ENCODE results near the gene TRAM2. TPM values are rescaled to one million over a fixed set of nuclear protein-coding genes. Genes with fewer than 3 reads are reported as not detected.

The TRAM2 gene
- total RNA-seq, 1 experiment from 2014 or later: 13.4 TPM

GRCh38 chr6:52457096-52457495 is 119.8 kb downstream of the TRAM2 start:
- Mint-ChIP-seq H3K36me3 (no peaks in the 10 kb centered on the region), H3K4me1 (peaks cover 8% of the 10 kb centered on the region), H3K27me3 (ENCODE audit: low read depth) (no peaks in the 10 kb centered on the region), H3K27ac (no peak overlapping the region), H3K4me3 (no peak overlapping the region), H3K9me3 (peaks cover 10% of the 10 kb centered on the region)
- CTCF ChIA-PET: no interaction called here
- POLR2A ChIA-PET: no interaction called here
- no peak for ATAC-seq
- DNase-seq (ENCODE audit: low spot score): no peak
- TF ChIP-seq SMAD4 (CRISPR knock-in tag; IDR thresholded peaks at IDR 0.05) (no peak), ZNF532 (CRISPR knock-in tag; IDR thresholded peaks at IDR 0.05; ENCODE audit: borderline replicate concordance) (no peak), ZNF396 (CRISPR knock-in tag; IDR thresholded peaks at IDR 0.05; ENCODE audit: borderline replicate concordance) (no peak), FOXP1 (CRISPR knock-in tag; IDR thresholded peaks at IDR 0.05; ENCODE audit: borderline replicate concordance) (no peak), EMX1 (CRISPR knock-in tag; IDR thresholded peaks at IDR 0.05) (no peak), ZNF138 (CRISPR knock-in tag; conservative IDR thresholded peaks at IDR 0.05) (no peak), ZNF425 (CRISPR knock-in tag; conservative IDR thresholded peaks at IDR 0.05) (no peak), ZNF317 (CRISPR knock-in tag; IDR thresholded peaks at IDR 0.05; ENCODE audit: borderline replicate concordance, low read depth) (no peak)

GRCh38 chr6:52454556-52454955 is 122.3 kb downstream of the TRAM2 start:
- no peak for TF ChIP-seq NFE2L1 (CRISPR knock-in tag; IDR thresholded peaks at IDR 0.05)
- no peak for TF ChIP-seq NR3C1 (CRISPR knock-in tag; conservative IDR thresholded peaks at IDR 0.05; ENCODE audit: low read depth)
- TF ChIP-seq CDX4 (CRISPR knock-in tag; IDR thresholded peaks at IDR 0.05; ENCODE audit: borderline replicate concordance): no peak
- TF ChIP-seq STAT6 (CRISPR knock-in tag; conservative IDR thresholded peaks at IDR 0.05; ENCODE audit: low read depth): no peak
- no peak for TF ChIP-seq FOXJ3 (CRISPR knock-in tag; IDR thresholded peaks at IDR 0.05; ENCODE audit: borderline replicate concordance)
- no peak for TF ChIP-seq HMGA2 (CRISPR knock-in tag; IDR thresholded peaks at IDR 0.05)
- no peak for TF ChIP-seq SOX15 (CRISPR knock-in tag; IDR thresholded peaks at IDR 0.05)
- TF ChIP-seq E2F1 (CRISPR knock-in tag; IDR thresholded peaks at IDR 0.05): no peak
- no peak overlapping the region for H3K4me3 Mint-ChIP-seq
- peaks cover 8% of the 10 kb centered on the region for H3K4me1 Mint-ChIP-seq
- no peaks in the 10 kb centered on the region; the same call in 1 of the 2 replicates for H3K27me3 Mint-ChIP-seq (ENCODE audit: low read depth)
- no peak overlapping the region for H3K27ac Mint-ChIP-seq
- POLR2A ChIA-PET: no interaction called here
- peaks cover 19% of the 10 kb centered on the region for H3K36me3 Mint-ChIP-seq
- DNase-seq (ENCODE audit: low spot score) (no peak), ATAC-seq (no peak)
- CTCF ChIA-PET: no interaction called here
- H3K9me3 Mint-ChIP-seq: peaks cover 23% of the 10 kb centered on the region

Other genes with a start within 250 kb of the TRAM2 start
- gene PAQR8, start 214.9 kb downstream of the TRAM2 start, total RNA-seq (2021): 11.1 to 12.5 TPM (median 11.7 TPM) in 3 replicates
- 13.4 to 19.2 TPM (median 15.5 TPM) in 3 replicates for gene EFHC1, start 156.7 kb downstream of the TRAM2 start, total RNA-seq (2021)
- gene TMEM14A, start 94.1 kb upstream of the TRAM2 start, total RNA-seq (2021): 8.7 to 13.6 TPM (median 13.2 TPM) in 3 replicates
- 0.14 TPM in 1 of 3 replicates, not detected in the others for gene GSTA2, start 186.4 kb upstream of the TRAM2 start, total RNA-seq (2021)
- 0.48 to 0.90 TPM (median 0.89 TPM) in 3 replicates for gene GSTA1, start 226.8 kb upstream of the TRAM2 start, total RNA-seq (2021)